ENCODE measurements around the gene TNC. TPM values are rescaled to one million over a fixed set of nuclear protein-coding genes. Genes with fewer than 3 reads are reported as not detected.

Gene TNC
- total RNA-seq, 1 donor from 2014 or later = 64.1 TPM

DNA sequence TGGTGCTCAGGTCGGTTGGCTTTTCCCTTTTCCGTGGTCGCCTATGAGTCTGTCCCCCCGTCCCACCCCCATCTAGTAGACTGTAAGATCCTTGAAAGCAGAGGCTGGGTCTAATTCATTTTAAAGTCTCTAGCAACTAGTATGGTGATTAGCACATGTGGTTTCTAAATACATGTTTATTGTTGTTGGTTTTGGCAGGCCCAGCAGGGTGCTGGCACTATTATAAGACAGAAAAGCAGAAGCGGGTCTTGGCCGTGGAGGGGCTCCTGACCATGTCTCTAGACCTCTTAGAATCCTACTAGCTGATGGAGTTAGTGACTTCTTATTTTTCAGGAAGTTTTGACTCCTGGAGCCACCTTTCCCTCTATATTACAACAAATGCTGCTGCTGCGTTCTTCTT lies 126.1 kb downstream of the TNC start:
- H3K9me3 Mint-ChIP-seq (ENCODE audit: low read depth) = no peaks in the 10 kb centered on the region
- H3K36me3 Mint-ChIP-seq (ENCODE audit: low read depth) = no peaks in the 10 kb centered on the region
- H3K4me1 Mint-ChIP-seq (ENCODE audit: low read depth) = no peaks in the 10 kb centered on the region
- TF ChIP-seq, protein P1, sequence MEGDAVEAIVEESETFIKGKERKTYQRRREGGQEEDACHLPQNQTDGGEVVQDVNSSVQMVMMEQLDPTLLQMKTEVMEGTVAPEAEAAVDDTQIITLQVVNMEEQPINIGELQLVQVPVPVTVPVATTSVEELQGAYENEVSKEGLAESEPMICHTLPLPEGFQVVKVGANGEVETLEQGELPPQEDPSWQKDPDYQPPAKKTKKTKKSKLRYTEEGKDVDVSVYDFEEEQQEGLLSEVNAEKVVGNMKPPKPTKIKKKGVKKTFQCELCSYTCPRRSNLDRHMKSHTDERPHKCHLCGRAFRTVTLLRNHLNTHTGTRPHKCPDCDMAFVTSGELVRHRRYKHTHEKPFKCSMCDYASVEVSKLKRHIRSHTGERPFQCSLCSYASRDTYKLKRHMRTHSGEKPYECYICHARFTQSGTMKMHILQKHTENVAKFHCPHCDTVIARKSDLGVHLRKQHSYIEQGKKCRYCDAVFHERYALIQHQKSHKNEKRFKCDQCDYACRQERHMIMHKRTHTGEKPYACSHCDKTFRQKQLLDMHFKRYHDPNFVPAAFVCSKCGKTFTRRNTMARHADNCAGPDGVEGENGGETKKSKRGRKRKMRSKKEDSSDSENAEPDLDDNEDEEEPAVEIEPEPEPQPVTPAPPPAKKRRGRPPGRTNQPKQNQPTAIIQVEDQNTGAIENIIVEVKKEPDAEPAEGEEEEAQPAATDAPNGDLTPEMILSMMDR (IDR thresholded peaks at IDR 0.05) = no peak
- H3K27ac Mint-ChIP-seq (ENCODE audit: unreplicated experiment) = no peak overlapping the region
- peaks cover 54% of the 10 kb centered on the region for H3K27me3 Mint-ChIP-seq (ENCODE audit: low read depth)
- no peak overlapping the region for H3K4me3 Mint-ChIP-seq (ENCODE audit: unreplicated experiment)
- no peak for DNase-seq (ENCODE audit: low spot score)

DNA sequence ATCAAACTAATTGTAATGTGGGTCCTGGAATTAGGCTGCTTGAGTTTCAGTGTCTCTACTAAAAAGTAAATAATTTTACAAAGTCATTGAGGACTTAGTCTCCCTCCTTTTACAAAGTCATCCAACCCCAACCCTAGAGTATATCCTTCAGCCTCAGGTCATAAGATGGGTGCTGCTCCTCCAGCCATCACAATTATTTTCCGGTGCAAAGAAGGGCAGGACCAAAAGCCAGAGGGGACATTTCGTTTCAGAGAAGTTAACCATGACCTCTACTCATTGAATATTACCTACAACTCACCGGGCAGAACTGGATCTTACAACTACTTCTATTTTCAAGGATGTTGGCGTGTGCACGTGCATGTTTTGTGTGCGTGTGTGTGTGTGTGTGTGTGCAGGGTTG lies 127.1 kb downstream of the TNC start:
- Mint-ChIP-seq H3K4me3 (ENCODE audit: unreplicated experiment) (no peak overlapping the region), H3K27me3 (ENCODE audit: low read depth) (peaks cover 63% of the 10 kb centered on the region), H3K27ac (ENCODE audit: unreplicated experiment) (no peak overlapping the region), H3K36me3 (ENCODE audit: low read depth) (no peaks in the 10 kb centered on the region), H3K9me3 (ENCODE audit: low read depth) (no peaks in the 10 kb centered on the region), H3K4me1 (ENCODE audit: low read depth) (no peaks in the 10 kb centered on the region)
- no peak for DNase-seq (ENCODE audit: low spot score)
- TF ChIP-seq, protein P1 (IDR thresholded peaks at IDR 0.05) = no peak

DNA sequence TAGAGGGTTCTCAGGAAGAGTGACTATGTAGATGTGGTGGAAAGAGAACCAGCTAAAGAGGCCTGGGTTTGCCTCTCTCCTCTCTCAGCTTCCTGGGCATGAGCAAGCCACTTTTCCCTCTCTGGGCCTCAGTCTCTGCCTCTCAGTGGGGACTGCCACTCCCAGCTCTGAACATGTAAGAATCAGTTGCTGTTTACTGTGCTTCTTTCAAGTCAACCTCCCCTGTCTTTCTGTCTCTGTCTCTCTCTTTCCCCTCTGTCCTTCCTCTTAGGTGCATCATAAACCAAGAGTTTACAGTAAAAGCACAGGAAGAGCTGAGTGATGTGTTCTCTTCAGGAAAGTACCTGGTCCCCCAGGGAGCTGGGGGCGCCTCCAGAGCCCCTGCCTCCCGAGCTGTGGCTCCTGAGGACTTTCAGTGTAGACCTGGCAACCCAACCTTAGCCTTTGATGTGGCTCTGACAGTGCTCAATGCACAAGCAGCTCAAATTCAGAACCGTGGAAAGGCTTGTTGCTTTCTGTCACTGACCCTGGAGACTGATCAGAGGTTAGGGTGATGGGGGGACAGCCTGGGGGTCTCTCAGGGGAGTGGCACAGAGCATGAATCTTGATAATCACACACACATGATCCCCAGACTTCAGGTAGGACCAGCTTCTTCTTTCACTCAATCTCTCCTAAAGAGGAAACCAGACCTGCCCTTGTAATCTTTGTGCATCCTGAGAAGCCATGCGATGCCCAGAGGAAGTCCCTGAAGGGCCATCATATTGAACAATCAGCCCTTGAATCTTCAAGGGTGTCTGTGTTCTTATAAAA lies 128.2 kb downstream of the TNC start:
- TF ChIP-seq, protein P1 (IDR thresholded peaks at IDR 0.05) = no peak
- no peak overlapping the region for H3K27ac Mint-ChIP-seq (ENCODE audit: unreplicated experiment)
- H3K36me3 Mint-ChIP-seq (ENCODE audit: low read depth) = no peaks in the 10 kb centered on the region
- no peak for DNase-seq (ENCODE audit: low spot score)
- peaks cover 66% of the 10 kb centered on the region for H3K27me3 Mint-ChIP-seq (ENCODE audit: low read depth)
- H3K9me3 Mint-ChIP-seq (ENCODE audit: low read depth) = no peaks in the 10 kb centered on the region
- H3K4me1 Mint-ChIP-seq (ENCODE audit: low read depth) = no peaks in the 10 kb centered on the region
- H3K4me3 Mint-ChIP-seq (ENCODE audit: unreplicated experiment) = no peak overlapping the region

DNA sequence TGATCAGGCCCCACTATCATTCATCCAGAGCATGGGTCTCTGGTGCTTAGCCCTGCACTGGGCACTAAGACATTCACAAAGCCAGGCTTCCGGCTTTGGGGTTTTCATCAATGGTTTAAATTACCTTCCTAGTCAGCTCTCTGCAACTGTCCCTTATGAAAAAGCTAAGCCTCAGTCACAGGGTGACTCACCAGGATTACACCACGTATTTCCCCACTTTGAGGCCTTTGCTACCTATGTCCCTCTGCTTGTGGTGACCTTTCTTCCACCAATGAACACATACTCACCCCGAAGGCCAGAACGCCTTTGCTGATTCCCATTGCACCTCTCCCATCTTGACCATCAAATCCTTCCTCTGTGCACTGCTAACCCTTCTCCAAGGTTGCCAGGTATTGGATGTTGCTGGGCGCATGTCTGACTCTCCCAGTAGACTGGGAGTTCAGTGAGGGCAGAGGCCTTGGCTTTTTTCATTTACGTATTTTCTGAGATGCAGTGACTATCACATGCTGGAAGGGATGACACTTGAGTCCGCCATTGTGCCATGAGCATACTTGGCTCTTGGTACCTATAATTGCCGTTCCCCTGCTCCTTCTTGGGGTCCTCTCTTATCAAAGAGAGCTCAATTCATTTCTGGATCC lies 128.9 kb downstream of the TNC start:
- Mint-ChIP-seq H3K4me3 (ENCODE audit: unreplicated experiment) (no peak overlapping the region), H3K27ac (ENCODE audit: unreplicated experiment) (no peak overlapping the region), H3K9me3 (ENCODE audit: low read depth) (no peaks in the 10 kb centered on the region), H3K4me1 (ENCODE audit: low read depth) (no peaks in the 10 kb centered on the region), H3K27me3 (ENCODE audit: low read depth) (peaks cover 66% of the 10 kb centered on the region), H3K36me3 (ENCODE audit: low read depth) (no peaks in the 10 kb centered on the region)
- DNase-seq (ENCODE audit: low spot score) = no peak
- TF ChIP-seq, protein P1 (IDR thresholded peaks at IDR 0.05) = no peak

DNA sequence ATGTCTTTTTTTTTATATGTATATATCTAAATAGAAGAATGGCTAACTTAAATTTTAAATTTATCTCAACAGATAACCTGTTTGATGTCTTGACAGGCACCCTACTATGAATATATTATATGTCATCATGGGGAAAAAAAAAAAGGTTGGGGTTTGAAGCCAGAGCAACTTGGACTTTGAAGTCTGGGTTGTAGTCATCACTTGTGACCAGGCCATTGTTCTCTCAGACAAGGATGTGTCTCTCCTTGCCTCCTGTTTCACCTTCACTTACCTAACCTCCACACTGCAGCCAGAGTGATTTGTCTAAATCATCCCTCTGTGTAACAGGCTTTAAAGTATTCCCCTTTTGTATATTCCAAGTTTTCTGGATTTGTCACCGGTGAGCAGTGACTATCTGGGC lies 130.8 kb downstream of the TNC start:
- no peak overlapping the region for H3K4me3 Mint-ChIP-seq (ENCODE audit: unreplicated experiment)
- no peak for DNase-seq (ENCODE audit: low spot score)
- no peaks in the 10 kb centered on the region for H3K4me1 Mint-ChIP-seq (ENCODE audit: low read depth)
- TF ChIP-seq, protein P1 (IDR thresholded peaks at IDR 0.05) = no peak
- H3K27me3 Mint-ChIP-seq (ENCODE audit: low read depth) = peaks cover 65% of the 10 kb centered on the region
- no peaks in the 10 kb centered on the region for H3K36me3 Mint-ChIP-seq (ENCODE audit: low read depth)
- no peaks in the 10 kb centered on the region for H3K9me3 Mint-ChIP-seq (ENCODE audit: low read depth)
- no peak overlapping the region for H3K27ac Mint-ChIP-seq (ENCODE audit: unreplicated experiment)

Data from chondrocyte (in vitro differentiated cells).